H9 (cell line): Measurements from ENCODE around the gene CALHM1. TPM values are rescaled to one million over a fixed set of nuclear protein-coding genes. Genes with fewer than 3 reads are reported as not detected.

Experiments
- DNase-seq: peaks from one replicate; pipeline ENCODE4 v3.0.0-alpha.2; 2017
- H2AFZ ChIP-seq: one replicate; pipeline ENCODE4 v1.6.1; 2013; ENCODE audit warnings: mild to moderate bottlenecking, low read length, control low read depth, moderate library complexity
- H2AK5ac ChIP-seq: 2 replicates; pipeline ENCODE4 v1.6.1; 2013; ENCODE audit warnings: low read length, control low read depth, mixed read lengths; ENCODE audit not compliant: insufficient read length
- H2BK120ac ChIP-seq: one replicate; pipeline ENCODE4 v1.6.1; 2013; ENCODE audit warnings: low read depth, mild to moderate bottlenecking, low read length, control low read depth, inconsistent platforms; ENCODE audit not compliant: poor library complexity, severe bottlenecking
- H2BK12ac ChIP-seq: 2 replicates; pipeline ENCODE4 v1.6.1; 2013; ENCODE audit warnings: low read length, control low read depth, mixed read lengths, low read depth; ENCODE audit not compliant: insufficient read length
- H2BK15ac ChIP-seq: 2 replicates; pipeline ENCODE4 v1.6.1; 2013; ENCODE audit warnings: low read depth, low read length, control low read depth
- H2BK20ac ChIP-seq: one replicate; pipeline ENCODE4 v1.6.1; 2013; ENCODE audit warnings: low read depth, mild to moderate bottlenecking, low read length, control low read depth, inconsistent platforms; ENCODE audit not compliant: poor library complexity, severe bottlenecking
- H2BK5ac ChIP-seq: 2 replicates; pipeline ENCODE4 v1.6.1; 2013; ENCODE audit warnings: low read length, control low read depth, mixed read lengths; ENCODE audit not compliant: insufficient read length
- H3K14ac ChIP-seq: 2 replicates; pipeline ENCODE4 v1.6.1; 2013; ENCODE audit warnings: low read length, control low read depth; ENCODE audit not compliant: insufficient read depth
- H3K18ac ChIP-seq: 2 replicates; pipeline ENCODE4 v1.6.1; 2013; ENCODE audit warnings: low read depth, mild to moderate bottlenecking, mixed read lengths, low read length, control low read depth; ENCODE audit not compliant: insufficient read length
- H3K23ac ChIP-seq: 2 replicates; pipeline ENCODE4 v1.6.1; 2013; ENCODE audit warnings: low read length, control low read depth, mixed read lengths, low read depth; ENCODE audit not compliant: insufficient read length
- H3K23me2 ChIP-seq: 2 replicates; pipeline ENCODE4 v1.6.1; 2013; ENCODE audit warnings: low read depth, mild to moderate bottlenecking, mixed read lengths, low read length, control low read depth; ENCODE audit not compliant: insufficient read length, poor library complexity, severe bottlenecking
- H3K27ac ChIP-seq: 2 replicates; pipeline ENCODE4 v1.5.1; 2013; ENCODE audit warnings: low read length, control low read depth, mixed read lengths, low read depth; ENCODE audit not compliant: insufficient read length
- H3K27me3 ChIP-seq: 2 replicates; pipeline ENCODE4 v1.6.1; 2013; ENCODE audit warnings: low read length, control low read depth, inconsistent platforms; ENCODE audit not compliant: insufficient read depth
- H3K4ac ChIP-seq: 2 replicates; pipeline ENCODE4 v1.6.1; 2013; ENCODE audit warnings: low read depth, mild to moderate bottlenecking, control low read depth, inconsistent platforms, low read length, moderate library complexity
- H3K4me1 ChIP-seq: 2 replicates; pipeline ENCODE4 v1.6.1; 2013; ENCODE audit warnings: low read length, control low read depth, inconsistent platforms; ENCODE audit not compliant: insufficient read depth
- H3K4me2 ChIP-seq: 2 replicates; pipeline ENCODE4 v1.6.1; 2013; ENCODE audit warnings: low read length, control low read depth, mixed read lengths; ENCODE audit not compliant: insufficient read length, insufficient read depth
- H3K56ac ChIP-seq: 2 replicates; pipeline ENCODE4 v1.6.1; 2013; ENCODE audit warnings: low read depth, mild to moderate bottlenecking, mixed read lengths, low read length, control low read depth; ENCODE audit not compliant: insufficient read length
- H3K79me1 ChIP-seq: 2 replicates; pipeline ENCODE4 v1.6.1; 2013; ENCODE audit warnings: low read depth, mild to moderate bottlenecking, moderate library complexity, low read length, control low read depth, inconsistent platforms; ENCODE audit not compliant: insufficient read depth, poor library complexity, severe bottlenecking
- H3K79me2 ChIP-seq: 2 replicates; pipeline ENCODE4 v1.6.1; 2013; ENCODE audit warnings: low read length, control low read depth, inconsistent platforms; ENCODE audit not compliant: insufficient read depth
- H3K9ac ChIP-seq: 2 replicates; pipeline ENCODE4 v1.6.1; 2013; ENCODE audit warnings: low read length, control low read depth, mixed read lengths; ENCODE audit not compliant: insufficient read length; ENCODE audit errors: extremely low read depth
- H3K9me3 ChIP-seq: one replicate; pipeline ENCODE4 v1.6.1; 2013; ENCODE audit warnings: low read depth, low read length, inconsistent platforms; ENCODE audit not compliant: control insufficient read depth
- H3T11ph ChIP-seq: one replicate; pipeline ENCODE4 v1.6.1; 2013; ENCODE audit warnings: mild to moderate bottlenecking, low read length, control low read depth, inconsistent platforms
- H4K20me1 ChIP-seq: one replicate; pipeline ENCODE4 v1.6.1; 2013; ENCODE audit not compliant: control insufficient read depth, insufficient read length, insufficient read depth
- H4K5ac ChIP-seq: 2 replicates; pipeline ENCODE4 v1.6.1; 2013; ENCODE audit warnings: low read depth, mild to moderate bottlenecking, mixed read lengths, low read length, control low read depth; ENCODE audit not compliant: insufficient read length
- H4K8ac ChIP-seq: replicated peaks from 2 replicates; pipeline ENCODE4 v1.6.1; 2013; ENCODE audit warnings: low read length, control low read depth, mixed read lengths, low read depth; ENCODE audit not compliant: insufficient read length
- H4K91ac ChIP-seq: 2 replicates; pipeline ENCODE4 v1.6.1; 2013; ENCODE audit warnings: low read depth, mild to moderate bottlenecking, moderate library complexity, mixed read lengths, low read length, control low read depth; ENCODE audit not compliant: insufficient read length
- H3K27ac Mint-ChIP-seq, 3 experiments: 2 replicates in 2 of 3; 3 replicates in 1 of 3; pipeline ENCODE4 v1.8.0; 2020 to 2021; ENCODE audit warnings: mixed read lengths in 3 of 3, mild to moderate bottlenecking in 1 of 3, moderate library complexity in 1 of 3
- H3K27me3 Mint-ChIP-seq: 2 replicates; pipeline ENCODE4 v1.8.0; 2021; ENCODE audit warnings: low read depth, mild to moderate bottlenecking, moderate library complexity, mixed read lengths
- H3K36me3 Mint-ChIP-seq, 3 experiments: 2 replicates in 2 of 3; 3 replicates in 1 of 3; pipeline ENCODE4 v1.8.0; 2020 to 2021; ENCODE audit warnings: low read depth in 3 of 3, mixed read lengths in 3 of 3; ENCODE audit not compliant: insufficient read depth in 1 of 3
- H3K4me1 Mint-ChIP-seq, 2 experiments: 2 replicates each; pipeline ENCODE4 v1.8.0; 2020; ENCODE audit warnings: mixed read lengths in 2 of 2
- H3K4me3 Mint-ChIP-seq, 2 experiments: 2 replicates in 1 of 2; 3 replicates in 1 of 2; pipeline ENCODE4 v1.8.0; 2020 to 2021; ENCODE audit warnings: mild to moderate bottlenecking in 2 of 2, mixed read lengths in 2 of 2, moderate library complexity in 1 of 2
- H3K9me3 Mint-ChIP-seq, 2 experiments: 2 replicates in 1 of 2; 3 replicates in 1 of 2; pipeline ENCODE4 v1.8.0; 2020; ENCODE audit warnings: mild to moderate bottlenecking in 2 of 2, mixed read lengths in 2 of 2, moderate library complexity in 1 of 2
- CTCF ChIP-seq: fragments of 200-600 bp; sonication (generic); conservative IDR thresholded peaks from 3 replicates; pipeline ENCODE4 v1.8.0; 2021; ENCODE audit warnings: antibody characterized with exemption, mild to moderate bottlenecking
- WGBS: extraction: QIAGEN DNeasy Blood & Tissue Kit; methylation state at CpG from one replicate; pipeline ENCODE4 v1.1.7; 2013; ENCODE audit warnings: missing lambda C conversion rate, low lambda C conversion rate, mixed read lengths; ENCODE audit not compliant: insufficient read length; ENCODE audit errors: extremely low coverage; 5-methylcytosine and 5-hydroxymethylcytosine counted together
- total RNA-seq: library from RNA; stranded (reverse); gene quantifications from 2 replicates; pipeline ENCODE4 v1.2.1, GENCODE V29; 2021

Gene CALHM1
- total RNA-seq, 1 experiment from 2014 or later, result 0.13 TPM

DNA sequence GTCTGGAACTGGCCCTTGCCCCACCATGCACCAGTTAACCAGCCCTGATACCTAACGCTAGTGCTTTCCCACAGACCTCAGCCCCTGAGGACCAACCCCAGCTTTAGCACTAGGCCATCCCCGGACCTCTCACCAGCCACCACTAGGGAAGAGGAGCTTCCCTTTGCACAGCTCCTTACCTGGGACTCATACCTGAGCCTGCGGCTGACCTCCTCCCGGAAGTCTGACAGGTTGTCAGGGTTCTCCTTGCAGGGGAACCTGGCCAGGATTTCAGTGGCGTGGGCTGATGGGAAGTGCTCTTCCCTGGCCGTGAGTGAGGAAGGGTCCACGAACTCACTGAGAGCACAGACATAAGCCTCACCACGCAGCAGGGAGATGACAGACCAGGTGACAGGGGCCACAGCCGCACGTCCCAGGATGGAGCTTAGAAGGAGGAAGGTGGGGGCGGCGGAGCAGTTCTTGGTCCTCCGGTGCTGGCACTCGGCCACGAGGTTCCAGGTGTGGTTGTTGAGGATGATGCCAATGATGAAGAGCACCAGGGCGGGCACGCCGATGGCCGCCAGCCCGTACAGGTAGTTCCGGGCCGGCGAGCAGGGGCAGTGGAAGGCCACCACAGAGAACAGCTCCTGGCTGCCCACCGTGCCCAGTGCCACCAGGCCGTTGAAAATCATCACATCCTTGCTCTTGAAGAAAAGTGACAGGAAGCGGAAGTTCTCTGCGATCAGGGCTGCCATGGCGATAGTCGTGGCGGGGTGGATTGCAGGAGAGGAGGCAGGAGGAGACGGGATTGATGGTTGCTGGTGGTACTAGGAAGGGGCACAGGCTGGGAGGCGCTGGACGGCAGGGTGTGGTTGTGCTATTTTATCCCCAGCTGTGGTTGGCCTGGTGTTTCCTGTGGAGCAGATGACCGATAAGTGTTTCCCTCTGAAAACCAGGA, 9.2 kb downstream of the CALHM1 start:
- Mint-ChIP-seq H3K36me3 (peaks cover 17 to 46% (median 40%) of the 10 kb centered on the region in 3 experiments), H3K4me1 (peaks cover 4 to 11% of the 10 kb centered on the region in 2 experiments; a peak in 3 of 4 replicates), H3K4me3 (no peak overlapping the region; a peak in 1 of 5 replicates), H3K9me3 (no peaks in the 10 kb centered on the region), H3K27me3 (no peaks in the 10 kb centered on the region), H3K27ac (no peak overlapping the region; a peak in 1 of 7 replicates)
- no peaks in the 10 kb centered on the region for H3K23me2 ChIP-seq
- no peaks in the 10 kb centered on the region for H3K27me3 ChIP-seq
- no peak overlapping the region for H2BK5ac ChIP-seq
- no peak overlapping the region for H2BK120ac ChIP-seq
- DNase-seq, result no peak
- H3K23ac ChIP-seq, result no peak overlapping the region
- H4K5ac ChIP-seq, result no peak overlapping the region
- H3K9me3 ChIP-seq, result no peaks in the 10 kb centered on the region
- H3K56ac ChIP-seq, result no peak overlapping the region
- H3K9ac ChIP-seq, result no peak overlapping the region
- no peak overlapping the region for H2BK20ac ChIP-seq
- no peak overlapping the region for H4K8ac ChIP-seq
- no peak overlapping the region for H3T11ph ChIP-seq
- no peaks in the 10 kb centered on the region for H4K20me1 ChIP-seq
- no peak overlapping the region for H3K18ac ChIP-seq
- no peak overlapping the region for H3K4me2 ChIP-seq
- H2AFZ ChIP-seq, result no peak overlapping the region
- no peak overlapping the region for H2BK15ac ChIP-seq
- H3K4me1 ChIP-seq, result no peaks in the 10 kb centered on the region
- no peak overlapping the region for H3K27ac ChIP-seq
- no peak overlapping the region for H3K4ac ChIP-seq
- H3K79me2 ChIP-seq, result no peaks in the 10 kb centered on the region
- no CpG with 5 or more reads among the region's 34 CpGs for WGBS
- no peak overlapping the region for H4K91ac ChIP-seq
- H3K79me1 ChIP-seq, result no peaks in the 10 kb centered on the region
- no peak overlapping the region for H3K14ac ChIP-seq
- no peak overlapping the region for H2AK5ac ChIP-seq
- H2BK12ac ChIP-seq, result no peak overlapping the region
- no peak for TF ChIP-seq CTCF
